ENCODE results near the gene PDE1C.

The PDE1C gene

DNA sequence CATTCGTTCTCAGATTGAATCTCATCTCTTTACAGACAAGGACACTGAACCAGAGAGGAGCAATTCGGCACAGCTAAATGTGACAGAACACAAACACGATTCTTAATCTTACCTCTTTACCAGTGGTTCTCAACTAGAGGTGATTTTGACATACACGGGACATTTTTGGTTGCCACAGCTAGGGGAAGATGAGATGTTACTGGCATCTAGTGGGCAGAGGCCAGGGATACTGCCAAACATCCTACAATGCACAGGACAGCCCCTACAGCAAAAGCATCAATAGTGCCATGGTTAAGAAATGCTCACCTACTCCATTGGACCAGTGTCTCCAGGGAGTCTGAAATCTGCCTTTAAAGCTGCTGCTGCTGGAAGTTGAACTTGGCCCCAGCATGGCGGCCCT, 27.3 kb downstream of the PDE1C start:
- Histone ChIP-seq H3K4me1 (ENCODE audit: control insufficient read depth in 1 of 2, insufficient read depth in 2 of 2, low read length in 2 of 2) (no peaks in the 10 kb centered on the region), H3K27ac (ENCODE audit: low read length) (no peak overlapping the region)

DNA sequence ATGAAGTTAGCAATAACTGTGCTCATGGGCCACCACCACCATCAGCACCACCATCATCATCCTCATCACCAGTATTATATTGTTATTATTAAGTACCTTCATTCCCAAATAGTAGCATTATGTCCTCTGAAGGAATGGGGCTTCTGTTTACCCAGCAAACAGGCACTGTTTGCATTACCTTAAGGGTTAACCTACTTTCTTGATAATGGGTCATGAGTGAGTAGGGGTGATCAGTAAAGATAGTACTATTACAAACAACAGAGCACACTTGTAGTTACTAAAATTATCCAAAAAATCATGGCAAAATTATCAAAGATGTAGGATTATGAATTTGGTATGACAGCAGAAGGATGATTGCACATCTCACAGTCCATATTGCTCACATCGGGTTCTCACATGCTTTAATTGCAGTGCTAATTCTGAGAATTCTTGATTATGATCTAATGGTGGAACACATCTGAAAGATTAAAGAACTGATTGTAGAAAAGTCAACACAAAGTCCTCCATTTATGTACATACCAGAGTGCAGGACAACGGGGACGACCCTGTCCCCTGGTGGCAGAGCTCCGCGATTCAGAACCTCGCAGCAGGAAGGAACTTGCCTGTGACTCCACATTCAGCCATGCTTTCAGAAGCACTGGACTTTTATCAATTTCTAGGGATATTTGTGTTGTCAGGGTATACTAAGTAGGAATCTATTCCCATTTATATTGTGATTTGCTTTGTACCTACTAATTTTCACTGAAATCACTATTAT, 31.0 kb downstream of the PDE1C start:
- H3K4me1 ChIP-seq (ENCODE audit: control insufficient read depth in 1 of 2, insufficient read depth in 2 of 2, low read length in 2 of 2) = no peaks in the 10 kb centered on the region
- no peaks in the 10 kb centered on the region for H3K27me3 ChIP-seq (ENCODE audit: low read depth, low read length)
- H3K36me3 ChIP-seq (ENCODE audit: control insufficient read depth in 1 of 2, insufficient read depth in 2 of 2, low read length in 2 of 2) = no peaks in the 10 kb centered on the region
- no peak overlapping the region for H3K27ac ChIP-seq (ENCODE audit: low read length)
- H3K9me3 ChIP-seq (ENCODE audit: control insufficient read depth in 1 of 2, low read length in 2 of 2) = no peaks in the 10 kb centered on the region
- no peak overlapping the region for H3K4me3 ChIP-seq (ENCODE audit: low read depth in 1 of 2, low read length in 2 of 2)

More for the DNA sequence above, 27.3 kb downstream of the PDE1C start:
- Histone ChIP-seq H3K27me3 (ENCODE audit: low read depth, low read length) (no peaks in the 10 kb centered on the region), H3K4me3 (ENCODE audit: low read depth in 1 of 2, low read length in 2 of 2) (no peak overlapping the region), H3K9me3 (ENCODE audit: control insufficient read depth in 1 of 2, low read length in 2 of 2) (no peaks in the 10 kb centered on the region), H3K36me3 (ENCODE audit: control insufficient read depth in 1 of 2, insufficient read depth in 2 of 2, low read length in 2 of 2) (no peaks in the 10 kb centered on the region)

GRCh38 chr7:32037650-32038198, 32.5 kb downstream of the PDE1C start:
- H3K4me1 ChIP-seq (ENCODE audit: control insufficient read depth in 1 of 2, insufficient read depth in 2 of 2, low read length in 2 of 2) = no peaks in the 10 kb centered on the region
- no peaks in the 10 kb centered on the region for H3K36me3 ChIP-seq (ENCODE audit: control insufficient read depth in 1 of 2, insufficient read depth in 2 of 2, low read length in 2 of 2)
- H3K4me3 ChIP-seq (ENCODE audit: low read depth in 1 of 2, low read length in 2 of 2) = no peak overlapping the region
- no peak overlapping the region for H3K27ac ChIP-seq (ENCODE audit: low read length)
- no peaks in the 10 kb centered on the region for H3K9me3 ChIP-seq (ENCODE audit: control insufficient read depth in 1 of 2, low read length in 2 of 2)
- H3K27me3 ChIP-seq (ENCODE audit: low read depth, low read length) = no peaks in the 10 kb centered on the region

DNA sequence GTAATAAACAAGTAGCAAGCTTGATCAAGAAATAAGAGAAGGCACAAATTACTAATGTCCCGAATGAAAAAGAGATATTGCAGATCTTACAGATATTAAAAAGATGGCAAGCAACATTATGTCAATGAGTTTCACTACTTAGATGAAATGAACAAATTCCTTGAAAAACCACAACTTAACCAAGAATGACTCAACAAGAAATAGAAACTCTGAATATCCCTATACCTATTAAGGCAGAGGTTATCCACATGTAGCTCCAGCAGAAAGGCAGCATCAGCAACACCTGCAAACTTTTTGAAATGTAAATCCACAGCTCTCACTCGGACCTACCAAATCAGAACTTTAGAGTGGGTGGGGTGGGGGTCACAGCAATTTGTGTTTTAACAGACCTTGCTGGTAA, 33.6 kb downstream of the PDE1C start:
- no peaks in the 10 kb centered on the region for H3K9me3 ChIP-seq (ENCODE audit: control insufficient read depth in 1 of 2, low read length in 2 of 2)
- no peaks in the 10 kb centered on the region for H3K36me3 ChIP-seq (ENCODE audit: control insufficient read depth in 1 of 2, insufficient read depth in 2 of 2, low read length in 2 of 2)
- no peak overlapping the region for H3K27ac ChIP-seq (ENCODE audit: low read length)
- no peaks in the 10 kb centered on the region for H3K27me3 ChIP-seq (ENCODE audit: low read depth, low read length)
- no peak overlapping the region for H3K4me3 ChIP-seq (ENCODE audit: low read depth in 1 of 2, low read length in 2 of 2)
- H3K4me1 ChIP-seq (ENCODE audit: control insufficient read depth in 1 of 2, insufficient read depth in 2 of 2, low read length in 2 of 2) = no peaks in the 10 kb centered on the region

GRCh38 chr7:32034052-32034451, 36.2 kb downstream of the PDE1C start:
- H3K36me3 ChIP-seq (ENCODE audit: control insufficient read depth in 1 of 2, insufficient read depth in 2 of 2, low read length in 2 of 2) = no peaks in the 10 kb centered on the region
- no peak overlapping the region for H3K27ac ChIP-seq (ENCODE audit: low read length)
- H3K27me3 ChIP-seq (ENCODE audit: low read depth, low read length) = no peaks in the 10 kb centered on the region
- no peaks in the 10 kb centered on the region for H3K4me1 ChIP-seq (ENCODE audit: control insufficient read depth in 1 of 2, insufficient read depth in 2 of 2, low read length in 2 of 2)
- no peak overlapping the region for H3K4me3 ChIP-seq (ENCODE audit: low read depth in 1 of 2, low read length in 2 of 2)
- H3K9me3 ChIP-seq (ENCODE audit: control insufficient read depth in 1 of 2, low read length in 2 of 2) = no peaks in the 10 kb centered on the region

GRCh38 chr7:32033006-32033405, 37.2 kb downstream of the PDE1C start:
- Histone ChIP-seq H3K27me3 (ENCODE audit: low read depth, low read length) (no peaks in the 10 kb centered on the region), H3K4me3 (ENCODE audit: low read depth in 1 of 2, low read length in 2 of 2) (no peak overlapping the region), H3K36me3 (ENCODE audit: control insufficient read depth in 1 of 2, insufficient read depth in 2 of 2, low read length in 2 of 2) (no peaks in the 10 kb centered on the region), H3K27ac (ENCODE audit: low read length) (no peak overlapping the region), H3K9me3 (ENCODE audit: control insufficient read depth in 1 of 2, low read length in 2 of 2) (no peaks in the 10 kb centered on the region), H3K4me1 (ENCODE audit: control insufficient read depth in 1 of 2, insufficient read depth in 2 of 2, low read length in 2 of 2) (no peaks in the 10 kb centered on the region)

- Histone ChIP-seq H3K36me3 (ENCODE audit: control insufficient read depth in 1 of 2, insufficient read depth in 2 of 2, low read length in 2 of 2) (no peaks in the 10 kb centered on the region), H3K4me3 (ENCODE audit: low read depth in 1 of 2, low read length in 2 of 2) (no peak overlapping the region), H3K27ac (ENCODE audit: low read length) (no peak overlapping the region), H3K4me1 (ENCODE audit: control insufficient read depth in 1 of 2, insufficient read depth in 2 of 2, low read length in 2 of 2) (no peaks in the 10 kb centered on the region), H3K9me3 (ENCODE audit: control insufficient read depth in 1 of 2, low read length in 2 of 2) (no peaks in the 10 kb centered on the region), H3K27me3 (ENCODE audit: low read depth, low read length) (no peaks in the 10 kb centered on the region)
These were observed 38.0 kb downstream of the PDE1C start for GRCh38 chr7:32032211-32032610.

- Histone ChIP-seq H3K4me1 (ENCODE audit: control insufficient read depth in 1 of 2, insufficient read depth in 2 of 2, low read length in 2 of 2) (no peaks in the 10 kb centered on the region), H3K36me3 (ENCODE audit: control insufficient read depth in 1 of 2, insufficient read depth in 2 of 2, low read length in 2 of 2) (no peaks in the 10 kb centered on the region), H3K27ac (ENCODE audit: low read length) (no peak overlapping the region), H3K27me3 (ENCODE audit: low read depth, low read length) (no peaks in the 10 kb centered on the region), H3K9me3 (ENCODE audit: control insufficient read depth in 1 of 2, low read length in 2 of 2) (no peaks in the 10 kb centered on the region), H3K4me3 (ENCODE audit: low read depth in 1 of 2, low read length in 2 of 2) (no peak overlapping the region)
These were observed 39.1 kb downstream of the PDE1C start for GRCh38 chr7:32030904-32031692.

GRCh38 chr7:32026083-32026425, 44.2 kb downstream of the PDE1C start:
- H3K27me3 ChIP-seq (ENCODE audit: low read depth, low read length) = no peaks in the 10 kb centered on the region
- H3K4me1 ChIP-seq (ENCODE audit: control insufficient read depth in 1 of 2, insufficient read depth in 2 of 2, low read length in 2 of 2) = no peaks in the 10 kb centered on the region
- H3K36me3 ChIP-seq (ENCODE audit: control insufficient read depth in 1 of 2, insufficient read depth in 2 of 2, low read length in 2 of 2) = no peaks in the 10 kb centered on the region
- no peaks in the 10 kb centered on the region for H3K9me3 ChIP-seq (ENCODE audit: control insufficient read depth in 1 of 2, low read length in 2 of 2)
- H3K4me3 ChIP-seq (ENCODE audit: low read depth in 1 of 2, low read length in 2 of 2) = no peak overlapping the region
- no peak overlapping the region for H3K27ac ChIP-seq (ENCODE audit: low read length)

GRCh38 chr7:32025381-32026082, 44.7 kb downstream of the PDE1C start:
- no peaks in the 10 kb centered on the region for H3K4me1 ChIP-seq (ENCODE audit: control insufficient read depth in 1 of 2, insufficient read depth in 2 of 2, low read length in 2 of 2)
- H3K9me3 ChIP-seq (ENCODE audit: control insufficient read depth in 1 of 2, low read length in 2 of 2) = no peaks in the 10 kb centered on the region
- no peaks in the 10 kb centered on the region for H3K27me3 ChIP-seq (ENCODE audit: low read depth, low read length)
- no peak overlapping the region for H3K4me3 ChIP-seq (ENCODE audit: low read depth in 1 of 2, low read length in 2 of 2)
- H3K36me3 ChIP-seq (ENCODE audit: control insufficient read depth in 1 of 2, insufficient read depth in 2 of 2, low read length in 2 of 2) = no peaks in the 10 kb centered on the region
- no peak overlapping the region for H3K27ac ChIP-seq (ENCODE audit: low read length)

DNA sequence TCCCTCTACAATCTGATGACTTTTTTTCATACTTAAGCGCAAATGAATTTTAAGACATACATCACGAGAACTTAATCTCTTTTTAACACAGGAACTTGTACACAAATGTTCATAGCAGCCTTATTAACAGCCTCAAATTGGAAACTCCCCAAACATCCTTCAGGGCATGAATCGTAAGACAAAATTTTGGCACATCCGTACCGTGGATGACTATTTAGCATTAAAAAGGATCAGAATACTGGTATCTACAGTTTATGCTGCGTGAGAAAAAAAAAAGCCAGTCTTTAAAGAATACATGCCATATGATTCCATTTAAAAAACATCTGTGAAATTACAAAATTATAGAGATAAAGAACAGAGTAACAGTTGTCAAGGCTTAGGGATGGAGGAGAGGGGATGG, 46.8 kb downstream of the PDE1C start:
- Histone ChIP-seq H3K36me3 (ENCODE audit: control insufficient read depth in 1 of 2, insufficient read depth in 2 of 2, low read length in 2 of 2) (no peaks in the 10 kb centered on the region), H3K4me1 (ENCODE audit: control insufficient read depth in 1 of 2, insufficient read depth in 2 of 2, low read length in 2 of 2) (no peaks in the 10 kb centered on the region), H3K4me3 (ENCODE audit: low read depth in 1 of 2, low read length in 2 of 2) (no peak overlapping the region), H3K27ac (ENCODE audit: low read length) (no peak overlapping the region), H3K27me3 (ENCODE audit: low read depth, low read length) (no peaks in the 10 kb centered on the region), H3K9me3 (ENCODE audit: control insufficient read depth in 1 of 2, low read length in 2 of 2) (no peaks in the 10 kb centered on the region)

Measured in muscle layer of duodenum (tissue), 2 donors.